Esophagus muscularis mucosa (tissue), 4 donors: ENCODE data around the gene GPS2. TPM values are rescaled to one million over a fixed set of nuclear protein-coding genes. Genes with fewer than 3 reads are reported as not detected.

Experiments used
- DNase-seq: peaks from one replicate; pipeline ENCODE4 v3.0.0-alpha.2; 2017; ENCODE audit errors: extremely low spot score
- H3K27ac ChIP-seq, 4 donors: fragments of 200-600 bp; sonication (generic); replicated peaks in 1 of 4; 1 replicate in 3 of 4; 2 replicates in 1 of 4; pipeline ENCODE4 v1.5.1; 2016 to 2019; ENCODE audit warnings: mild to moderate bottlenecking in 1 of 4
- H3K27me3 ChIP-seq, 4 donors: fragments of 200-600 bp; sonication (generic); one replicate each; pipeline versions ENCODE4 v1.5.1 to v1.6.0; 2016 to 2019
- H3K36me3 ChIP-seq, 4 donors: fragments of 200-600 bp; sonication (generic); one replicate each; pipeline ENCODE4 v1.5.1; 2016 to 2019
- H3K4me1 ChIP-seq, 4 donors: fragments of 200-600 bp; sonication (generic); one replicate each; pipeline ENCODE4 v1.5.1; 2016 to 2019
- H3K4me3 ChIP-seq, 4 donors: fragments of 200-600 bp; sonication (generic); 1 replicate in 2 of 4; 2 replicates in 2 of 4; pipeline ENCODE4 v1.5.1; 2016 to 2019; ENCODE audit warnings: mild to moderate bottlenecking in 4 of 4, moderate library complexity in 1 of 4
- H3K9me3 ChIP-seq, 4 donors: fragments of 200-600 bp; sonication (generic); 1 replicate in 3 of 4; 2 replicates in 1 of 4; pipeline ENCODE4 v1.5.1; 2016 to 2019
- CTCF ChIP-seq, 3 experiments: fragments of 200-600 bp in 2 of 3; fragments of 450-650 bp in 1 of 3; sonication (generic) in 2 of 3; IDR thresholded peaks; one replicate each; pipeline ENCODE4 v1.5.1; 2017 to 2019; ENCODE audit warnings: antibody characterized with exemption in 3 of 3, mild to moderate bottlenecking in 2 of 3, moderate library complexity in 1 of 3
- EP300 ChIP-seq: sonication (generic); formaldehyde crosslinking; IDR thresholded peaks from one replicate; pipeline ENCODE4 v1.6.1; 2017; ENCODE audit warnings: antibody characterized with exemption
- POLR2A ChIP-seq: fragments of 450-650 bp; IDR thresholded peaks from one replicate; pipeline ENCODE4 v1.6.1; 2017; ENCODE audit warnings: antibody characterized with exemption, moderate library complexity, mild to moderate bottlenecking, low read depth
- POLR2AphosphoS5 ChIP-seq, 2 donors: sonication (generic); formaldehyde crosslinking; IDR thresholded peaks; one replicate each; pipeline ENCODE4 v1.6.1; 2017; ENCODE audit warnings: antibody characterized with exemption in 2 of 2
- WGBS: methylation state at CpG from one replicate; pipeline ENCODE4 v1.1.5; 2018; 5-methylcytosine and 5-hydroxymethylcytosine counted together
- intact Hi-C: fragments of 100-400 bp; cut with DNase I; formaldehyde crosslinking; loops from one replicate; pipeline ENCODE4 v1.15.1; 2023
- total RNA-seq, 4 donors: library from RNA; depleted of rRNA; stranded (reverse); fragments of >200 nt; gene quantifications; one replicate each; pipeline versions ENCODE4 v1.1.0 to v1.2.1, GENCODE V29; 2016

The GPS2 gene
- total RNA-seq, 4 donors from 2014 or later = 89.6 to 112 (median 90.2) TPM

DNA sequence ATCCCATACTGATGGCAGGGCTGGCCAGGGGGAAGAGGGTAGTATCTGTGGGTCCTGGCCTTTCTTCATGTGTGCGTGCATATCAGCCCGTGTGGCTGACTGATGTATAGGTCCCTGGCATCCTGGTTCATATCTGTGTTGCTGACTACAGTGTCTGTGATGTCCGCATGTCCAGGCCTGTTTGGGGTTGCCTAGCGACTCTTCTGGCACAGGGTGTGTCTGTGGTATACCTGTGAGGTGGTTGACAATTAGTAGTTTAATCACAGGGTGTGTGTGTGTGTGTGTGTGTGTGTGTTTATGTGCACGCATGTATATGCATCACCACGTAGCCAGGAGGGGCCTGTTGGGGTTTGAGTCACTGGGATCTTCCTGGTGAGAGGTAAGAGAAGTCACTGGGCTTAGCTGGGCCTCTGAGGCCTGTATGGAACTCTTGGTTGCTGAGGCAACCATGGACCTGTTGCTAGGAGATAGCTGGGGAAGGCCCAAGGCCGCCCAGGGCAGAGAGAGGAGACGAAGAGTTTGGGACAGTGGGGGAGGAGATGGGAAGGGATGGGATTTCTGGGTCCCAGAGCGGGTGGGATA lies 39.2 kb upstream of the GPS2 start:
- TF ChIP-seq CTCF (IDR thresholded peaks at IDR 0.05) (no peak), POLR2AphosphoS5 (IDR thresholded peaks at IDR 0.05) (no peak), EP300 (no peak), POLR2A (no peak)
- Histone ChIP-seq H3K9me3 (no peaks in the 10 kb centered on the region), H3K4me3 (no peak overlapping the region), H3K36me3 (no peaks in the 10 kb centered on the region), H3K27me3 (no peaks in the 10 kb centered on the region), H3K4me1 (peaks cover 20 to 64% (median 61%) of the 10 kb centered on the region in 4 donors), H3K27ac (peak overlapping the region in 2 of 4 donors; percentile 75 to 98)
- intact Hi-C loops = loop anchor here (2.0 to 5.0 kb wide), 2 partner anchors 48 to 206 kb away; partner anchors contain the start of genes SENP3 and TMEM256
- 69% methylated on average over 8 of the region's 9 CpGs for WGBS
- DNase-seq = no peak

DNA sequence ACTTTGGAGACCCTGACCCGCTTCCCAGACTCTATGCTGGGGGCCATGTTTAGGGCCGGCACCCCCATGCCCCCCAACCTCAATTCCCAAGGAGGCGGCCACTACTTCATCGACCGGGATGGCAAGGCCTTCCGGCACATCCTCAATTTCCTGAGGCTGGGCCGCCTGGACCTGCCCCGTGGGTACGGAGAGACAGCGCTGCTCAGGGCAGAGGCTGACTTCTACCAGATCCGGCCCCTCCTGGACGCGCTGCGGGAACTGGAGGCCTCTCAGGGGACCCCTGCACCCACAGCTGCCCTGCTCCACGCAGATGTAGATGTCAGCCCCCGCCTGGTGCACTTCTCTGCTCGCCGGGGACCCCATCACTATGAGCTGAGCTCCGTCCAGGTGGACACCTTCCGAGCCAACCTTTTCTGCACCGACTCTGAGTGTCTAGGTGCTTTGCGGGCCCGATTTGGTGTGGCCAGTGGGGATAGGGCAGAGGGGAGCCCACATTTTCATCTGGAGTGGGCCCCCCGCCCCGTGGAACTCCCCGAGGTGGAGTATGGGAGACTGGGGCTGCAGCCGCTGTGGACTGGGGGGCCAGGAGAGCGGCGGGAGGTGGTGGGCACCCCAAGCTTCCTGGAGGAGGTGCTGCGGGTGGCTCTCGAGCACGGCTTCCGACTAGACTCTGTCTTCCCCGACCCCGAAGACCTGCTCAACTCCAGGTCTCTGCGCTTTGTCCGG lies 37.9 kb upstream of the GPS2 start:
- Histone ChIP-seq H3K27me3 (no peaks in the 10 kb centered on the region), H3K4me1 (peaks cover 24 to 76% (median 70%) of the 10 kb centered on the region in 4 donors), H3K9me3 (no peaks in the 10 kb centered on the region), H3K27ac (peak overlapping the region; percentile 98 to 100 (median 99)), H3K4me3 (peak overlapping the region; percentile 86 to 98 (median 90)), H3K36me3 (no peaks in the 10 kb centered on the region)
- intact Hi-C loops = loop anchor here (5.0 kb wide), 1 partner anchor 49 kb away; the partner anchor contains the start of gene TMEM256
- DNase-seq = no peak
- TF ChIP-seq POLR2AphosphoS5 (IDR thresholded peaks at IDR 0.05) (no peak), POLR2A (no peak)
- 86% methylated on average over 25 of the region's 37 CpGs for WGBS

GRCh38 chr17:7352503-7352889 lies 37.3 kb upstream of the GPS2 start:
- H3K9me3 ChIP-seq = no peaks in the 10 kb centered on the region
- H3K27me3 ChIP-seq = no peaks in the 10 kb centered on the region
- peaks cover 24 to 77% (median 71%) of the 10 kb centered on the region in 4 donors for H3K4me1 ChIP-seq
- peak overlapping the region; percentile 86 to 98 (median 90) for H3K4me3 ChIP-seq
- intact Hi-C loops = loop anchor here (5.0 kb wide), 1 partner anchor 50 kb away; the partner anchor contains the start of gene TMEM256
- no peak for DNase-seq
- H3K27ac ChIP-seq = peak overlapping the region; percentile 98 to 100 (median 99)
- WGBS = 18% methylated on average over 10 of the region's 10 CpGs
- H3K36me3 ChIP-seq = no peaks in the 10 kb centered on the region
- TF ChIP-seq CTCF (IDR thresholded peaks at IDR 0.05) = no peak
- no peak for TF ChIP-seq POLR2AphosphoS5 (IDR thresholded peaks at IDR 0.05)
- no peak for TF ChIP-seq POLR2A
- TF ChIP-seq EP300 = no peak

GRCh38 chr17:7351665-7352502 lies 36.7 kb upstream of the GPS2 start, which contains the start of gene KCTD11:
Gene KCTD11 (plus strand): TSS chr17:7352162.
- H3K36me3 ChIP-seq = no peaks in the 10 kb centered on the region
- H3K4me3 ChIP-seq = peak within 1 kb of the TSS; percentile 86 to 98 (median 90)
- intact Hi-C loops = loop anchor here (5.0 kb wide), 1 partner anchor 50 kb away; the partner anchor contains the start of gene TMEM256
- no peaks in the 10 kb centered on the region for H3K9me3 ChIP-seq
- peak; percentile 96 for DNase-seq
- H3K4me1 ChIP-seq = peaks cover 24 to 77% (median 71%) of the 10 kb centered on the region in 4 donors
- peak within 1 kb of the TSS; percentile 98 to 100 (median 99) for H3K27ac ChIP-seq
- no peaks in the 10 kb centered on the region for H3K27me3 ChIP-seq
- WGBS = 0% methylated on average over 1 of the region's 91 CpGs
- no peak for TF ChIP-seq EP300
- peak; percentile 22 for TF ChIP-seq POLR2A
- peak; percentile 73 for TF ChIP-seq POLR2AphosphoS5 (IDR thresholded peaks at IDR 0.05)
- TF ChIP-seq CTCF (IDR thresholded peaks at IDR 0.05) = peak; percentile 47 to 74 (median 61)
